ENCODE results near the gene NLRC5. TPM values are rescaled to one million over a fixed set of nuclear protein-coding genes. Genes with fewer than 3 reads are reported as not detected.
"Not testable (repeated sequence)": the region's sequence is repeated elsewhere in the genome, so short reads cannot be mapped to it uniquely, and the experiment has no call there.

NLRC5 gene
- polyA plus RNA-seq, 5 donors = 8.2 to 13.9 (median 10.7) TPM

GRCh38 chr16:57043248-57043647 is 53.9 kb downstream of the NLRC5 start:
- no peak for DNase-seq

GRCh38 chr16:57044931-57045693 is 55.8 kb downstream of the NLRC5 start:
- no peak for DNase-seq

- peak; percentile 57 to 63 for DNase-seq
Measured at GRCh38 chr16:57045694-57046381, 56.5 kb downstream of the NLRC5 start.

- DNase-seq = no peak
Measured at GRCh38 chr16:57048095-57048494, 58.7 kb downstream of the NLRC5 start.

GRCh38 chr16:57049678-57050077 is 60.3 kb downstream of the NLRC5 start:
- no peak for DNase-seq

GRCh38 chr16:57051696-57052228 is 62.4 kb downstream of the NLRC5 start:
- DNase-seq = no peak

- DNase-seq = no peak
Measured at GRCh38 chr16:57053206-57053605, 63.8 kb downstream of the NLRC5 start.

- no peak for DNase-seq
Measured at GRCh38 chr16:57054338-57054737, 65.0 kb downstream of the NLRC5 start.

- no peak for DNase-seq
Measured at GRCh38 chr16:57054771-57055170, 65.4 kb downstream of the NLRC5 start.

GRCh38 chr16:57055671-57056070 is 66.3 kb downstream of the NLRC5 start:
- no peak for DNase-seq

GRCh38 chr16:57058291-57058861 is 69.0 kb downstream of the NLRC5 start:
- no peak for DNase-seq

GRCh38 chr16:57060323-57061083 is 71.1 kb downstream of the NLRC5 start:
- DNase-seq = no peak

GRCh38 chr16:57061084-57061905 is 71.9 kb downstream of the NLRC5 start:
- peak; percentile 33 to 34 for DNase-seq

GRCh38 chr16:57062329-57062728 is 73.0 kb downstream of the NLRC5 start:
- no peak for DNase-seq

- not testable (repeated sequence) for DNase-seq
Measured at GRCh38 chr16:57063189-57063588, 73.8 kb downstream of the NLRC5 start.

- no peak for DNase-seq
Measured at GRCh38 chr16:57064995-57065394, 75.6 kb downstream of the NLRC5 start.

GRCh38 chr16:57066625-57067024 is 77.3 kb downstream of the NLRC5 start:
- no peak for DNase-seq

GRCh38 chr16:57067347-57067746 is 78.0 kb downstream of the NLRC5 start:
- DNase-seq = no peak

GRCh38 chr16:57069053-57069452 is 79.7 kb downstream of the NLRC5 start:
- DNase-seq = no peak

GRCh38 chr16:57069635-57070370 is 80.4 kb downstream of the NLRC5 start:
- no peak for DNase-seq
